ENCODE results near the gene S100B. TPM values are rescaled to one million over a fixed set of nuclear protein-coding genes. Genes with fewer than 3 reads are reported as not detected.
"Not testable (repeated sequence)": the region's sequence is repeated elsewhere in the genome, so short reads cannot be mapped to it uniquely, and the experiment has no call there.

Gene S100B
- total and polyA plus RNA-seq, 2 of the 8 experiments (the other 6 are each of a cell fraction or from before 2014, with no cell fraction given) = 0.36 to 0.69 TPM

DNA sequence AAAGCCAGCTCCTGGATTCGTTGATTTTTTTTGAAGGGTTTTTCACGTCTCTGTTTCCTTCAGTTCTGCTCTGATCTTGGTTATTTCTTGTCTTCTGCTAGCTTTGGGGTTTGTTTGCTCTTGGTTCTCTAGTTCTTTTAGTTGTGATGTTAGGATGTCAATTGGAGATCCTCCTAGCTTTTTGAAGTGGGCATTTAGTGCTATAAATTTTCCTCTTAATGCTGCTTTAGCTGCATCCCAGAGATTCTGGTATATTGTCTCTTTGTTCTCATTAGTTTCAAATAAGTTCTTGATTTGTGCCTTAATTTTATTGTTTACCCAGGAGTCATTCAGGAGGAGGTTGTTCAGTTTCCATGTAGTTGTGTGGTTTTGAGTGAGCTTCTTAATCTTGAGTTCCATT, 25.5 kb downstream of the S100B start:
- H3K36me3 ChIP-seq (ENCODE audit: control insufficient read depth in 2 of 4, insufficient read depth in 4 of 4, low read length in 3 of 4); H2AK5ac ChIP-seq (ENCODE audit: low read depth, low read length); H3K27ac ChIP-seq (ENCODE audit: low read depth, low read length); H2BK12ac ChIP-seq (ENCODE audit: low read depth, low read length); H4K20me1 ChIP-seq (replicated peaks in 1 of 2; ENCODE audit: control insufficient read depth in 1 of 2, insufficient read depth in 2 of 2, low read length in 2 of 2); H3K79me1 ChIP-seq (ENCODE audit: low read depth, low read length); H3K23me2 ChIP-seq (ENCODE audit: low read depth, low read length); DNase-seq (ENCODE audit: low read depth in 1 of 2, low spot score in 2 of 2); H3K4ac ChIP-seq (replicated peaks; ENCODE audit: insufficient read length, low read depth, low read length); H2AFZ ChIP-seq (ENCODE audit: low read length); POLR2A ChIA-PET (ENCODE audit: partially characterized antibody); H3K4me3 ChIP-seq (ENCODE audit: extremely low read depth in 1 of 4, insufficient read depth in 2 of 4, low read depth in 3 of 4, low read length in 4 of 4); H3K23ac ChIP-seq (ENCODE audit: insufficient read length); H3K4me2 ChIP-seq (ENCODE audit: insufficient read depth in 1 of 2, low read depth in 2 of 2, low read length in 2 of 2); H2BK15ac ChIP-seq (ENCODE audit: low read length); FAIRE-seq; H4K5ac ChIP-seq (ENCODE audit: insufficient read length, low read depth, low read length); H3K79me2 ChIP-seq (ENCODE audit: control insufficient read depth in 1 of 2, insufficient read depth in 2 of 2, low read length in 2 of 2); H3K14ac ChIP-seq (ENCODE audit: insufficient read length); H2BK5ac ChIP-seq (ENCODE audit: low read depth, low read length); H3K27me3 ChIP-seq (replicated peaks in 1 of 4; ENCODE audit: control insufficient read depth in 3 of 4, extremely low read depth in 1 of 4, insufficient read depth in 3 of 4, low read length in 3 of 4); H3K9me3 ChIP-seq (ENCODE audit: insufficient read depth in 2 of 2, low read depth in 1 of 2, low read length in 1 of 2); H3K56ac ChIP-seq (replicated peaks; ENCODE audit: insufficient read length, low read depth, low read length); H4K8ac ChIP-seq (ENCODE audit: extremely low read depth, insufficient read depth, low read length); H3K9ac ChIP-seq (replicated peaks in 1 of 4; ENCODE audit: extremely low read depth in 1 of 4, low read depth in 3 of 4, low read length in 3 of 4); H2BK20ac ChIP-seq (ENCODE audit: low read length); H3K18ac ChIP-seq (ENCODE audit: extremely low read depth, low read length); H4K91ac ChIP-seq (replicated peaks; ENCODE audit: insufficient read length, low read length); H3K4me1 ChIP-seq (replicated peaks in 1 of 4; ENCODE audit: control insufficient read depth in 3 of 4, insufficient read depth in 4 of 4, low read length in 3 of 4); H2BK120ac ChIP-seq (replicated peaks; ENCODE audit: low read depth, low read length): not testable (repeated sequence)
- 76% methylated on average over 2 of the region's 2 CpGs; no CpG with 5 or more reads in 1 of the 2 experiments for WGBS, 2 experiments (ENCODE audit: extremely low coverage in 1 of 2, insufficient coverage in 1 of 2, insufficient read length in 1 of 2, insufficient replicate concordance in 2 of 2, low coverage in 1 of 2, low lambda C conversion rate in 2 of 2, missing lambda C conversion rate in 1 of 2)
- CTCF ChIA-PET (ENCODE audit: partially characterized antibody) = interaction anchor here (1.2 to 1.9 kb wide), 3 partner anchors 12 to 53 kb away, joined by 3 to 7 read pairs (median 5); no protein-coding TSS in a partner anchor

DNA sequence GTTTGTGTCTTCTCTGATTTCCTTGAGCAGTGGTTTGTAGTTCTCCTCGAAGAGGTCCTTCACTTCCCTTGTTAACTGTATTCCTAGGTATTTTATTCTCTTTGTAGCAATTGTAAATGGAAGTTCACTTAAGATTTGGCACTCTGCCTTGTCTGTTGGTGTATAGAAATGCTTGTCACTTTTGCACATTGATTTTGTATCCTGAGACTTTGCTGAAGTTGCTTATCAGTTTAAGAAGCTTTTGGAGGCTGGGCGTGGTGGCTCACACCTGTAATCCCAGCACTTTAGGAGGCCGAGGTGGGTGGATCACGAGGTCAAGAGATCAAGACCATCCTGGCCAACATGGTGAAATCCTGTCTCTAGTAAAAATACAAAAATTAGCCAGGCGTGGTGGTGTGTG, 27.1 kb downstream of the S100B start:
- WGBS, 2 experiments (ENCODE audit: extremely low coverage in 1 of 2, insufficient coverage in 1 of 2, insufficient read length in 1 of 2, insufficient replicate concordance in 2 of 2, low coverage in 1 of 2, low lambda C conversion rate in 2 of 2, missing lambda C conversion rate in 1 of 2) = 89% methylated on average over 5 of the region's 5 CpGs; no CpG with 5 or more reads in 1 of the 2 experiments
- POLR2A ChIA-PET (ENCODE audit: partially characterized antibody) = not testable (repeated sequence)

More for the DNA sequence above, 27.1 kb downstream of the S100B start:
- H2BK20ac ChIP-seq (ENCODE audit: low read length); H2BK12ac ChIP-seq (ENCODE audit: low read depth, low read length); H2BK120ac ChIP-seq (replicated peaks; ENCODE audit: low read depth, low read length); H3K18ac ChIP-seq (ENCODE audit: extremely low read depth, low read length); H4K91ac ChIP-seq (replicated peaks; ENCODE audit: insufficient read length, low read length); H4K8ac ChIP-seq (ENCODE audit: extremely low read depth, insufficient read depth, low read length); H3K79me2 ChIP-seq (ENCODE audit: control insufficient read depth in 1 of 2, insufficient read depth in 2 of 2, low read length in 2 of 2); H3K4ac ChIP-seq (replicated peaks; ENCODE audit: insufficient read length, low read depth, low read length); H2BK5ac ChIP-seq (ENCODE audit: low read depth, low read length); H3K9me3 ChIP-seq (ENCODE audit: insufficient read depth in 2 of 2, low read depth in 1 of 2, low read length in 1 of 2); H3K23me2 ChIP-seq (ENCODE audit: low read depth, low read length); H3K14ac ChIP-seq (ENCODE audit: insufficient read length); H3K23ac ChIP-seq (ENCODE audit: insufficient read length); H3K27ac ChIP-seq (ENCODE audit: low read depth, low read length); H3K36me3 ChIP-seq (ENCODE audit: control insufficient read depth in 2 of 4, insufficient read depth in 4 of 4, low read length in 3 of 4); H3K4me2 ChIP-seq (ENCODE audit: insufficient read depth in 1 of 2, low read depth in 2 of 2, low read length in 2 of 2); H2AFZ ChIP-seq (ENCODE audit: low read length); H2AK5ac ChIP-seq (ENCODE audit: low read depth, low read length); H3K4me3 ChIP-seq (ENCODE audit: extremely low read depth in 1 of 4, insufficient read depth in 2 of 4, low read depth in 3 of 4, low read length in 4 of 4); H3K79me1 ChIP-seq (ENCODE audit: low read depth, low read length); CTCF ChIA-PET (ENCODE audit: partially characterized antibody); H3K9ac ChIP-seq (replicated peaks in 1 of 4; ENCODE audit: extremely low read depth in 1 of 4, low read depth in 3 of 4, low read length in 3 of 4); H3K27me3 ChIP-seq (replicated peaks in 1 of 4; ENCODE audit: control insufficient read depth in 3 of 4, extremely low read depth in 1 of 4, insufficient read depth in 3 of 4, low read length in 3 of 4); H3K56ac ChIP-seq (replicated peaks; ENCODE audit: insufficient read length, low read depth, low read length); H4K20me1 ChIP-seq (replicated peaks in 1 of 2; ENCODE audit: control insufficient read depth in 1 of 2, insufficient read depth in 2 of 2, low read length in 2 of 2); FAIRE-seq; H3K4me1 ChIP-seq (replicated peaks in 1 of 4; ENCODE audit: control insufficient read depth in 3 of 4, insufficient read depth in 4 of 4, low read length in 3 of 4); DNase-seq (ENCODE audit: low read depth in 1 of 2, low spot score in 2 of 2); H2BK15ac ChIP-seq (ENCODE audit: low read length); H4K5ac ChIP-seq (ENCODE audit: insufficient read length, low read depth, low read length): not testable (repeated sequence)

Measured in H1 (cell line).